ENCODE results near the gene NEDD9.

NEDD9 gene

GRCh38 chr6:11232770-11233626 is 530 bp upstream of the NEDD9 start (continued):
- TF ChIP-seq PRDM10 (tag by site-specific recombination; IDR thresholded peaks at IDR 0.05), result peak; percentile 73
- TF ChIP-seq ZNF362 (tag by site-specific recombination; IDR thresholded peaks at IDR 0.05), result peak; percentile 78
- TF ChIP-seq REPIN1 (tag by site-specific recombination; IDR thresholded peaks at IDR 0.05; ENCODE audit: low read depth), result no peak
- TF ChIP-seq ZNF768 (tag by site-specific recombination; IDR thresholded peaks at IDR 0.05), result no peak
- peak; percentile 82 for TF ChIP-seq FEZF1 (tag by site-specific recombination; IDR thresholded peaks at IDR 0.05)
- TF ChIP-seq ZSCAN30 (tag by site-specific recombination; IDR thresholded peaks at IDR 0.05), result no peak
- peak; percentile 73; the same call in 1 of the 2 replicates for TF ChIP-seq PRDM1 (tag by site-specific recombination; IDR thresholded peaks at IDR 0.05)
- TF ChIP-seq SETDB1 (IDR thresholded peaks at IDR 0.05; ENCODE audit: insufficient read length, low read length), result no peak
- no peak for TF ChIP-seq ZFP37 (tag by site-specific recombination; IDR thresholded peaks at IDR 0.05)
- TF ChIP-seq REST (tag by site-specific recombination; IDR thresholded peaks at IDR 0.05), result no peak; the same call in 1 of the 2 replicates
- TF ChIP-seq ZNF645 (tag by site-specific recombination; IDR thresholded peaks at IDR 0.05), result no peak
- TF ChIP-seq ZNF350 (tag by site-specific recombination; IDR thresholded peaks at IDR 0.05), result peak; percentile 98
- 0 out of 2 replicates have a peak, but pooled peaks have one; percentile 9 for TF ChIP-seq ZFHX2 (tag by site-specific recombination; conservative IDR thresholded peaks at IDR 0.05)
- TF ChIP-seq ZNF223 (tag by site-specific recombination; IDR thresholded peaks at IDR 0.05), result no peak
- TF ChIP-seq KLF7 (tag by site-specific recombination; IDR thresholded peaks at IDR 0.05; ENCODE audit: borderline replicate concordance), result no peak
- peak; percentile 31; the same call in 1 of the 2 replicates for TF ChIP-seq SP7 (tag by site-specific recombination; IDR thresholded peaks at IDR 0.05)
- peak; percentile 10; the same call in 1 of the 2 replicates for TF ChIP-seq ZNF394 (tag by site-specific recombination; IDR thresholded peaks at IDR 0.05; ENCODE audit: borderline replicate concordance)
- no peak for TF ChIP-seq ZNF433 (tag by site-specific recombination; IDR thresholded peaks at IDR 0.05; ENCODE audit: low read depth)
- TF ChIP-seq ZBTB48 (tag by site-specific recombination; IDR thresholded peaks at IDR 0.05), result no peak
- TF ChIP-seq ZNF10 (tag by site-specific recombination; IDR thresholded peaks at IDR 0.05), result no peak
- TF ChIP-seq HOXD13 (CRISPR knock-in tag; IDR thresholded peaks at IDR 0.05; ENCODE audit: borderline replicate concordance), result no peak
- TF ChIP-seq BCL11B (tag by site-specific recombination; IDR thresholded peaks at IDR 0.05; ENCODE audit: low read depth), result no peak
- no peak for TF ChIP-seq ZBTB49 (tag by site-specific recombination; IDR thresholded peaks at IDR 0.05; ENCODE audit: low read depth)
- no peak for TF ChIP-seq ZNF701 (tag by site-specific recombination; IDR thresholded peaks at IDR 0.05)
- no peak for TF ChIP-seq ZNF174 (tag by site-specific recombination; IDR thresholded peaks at IDR 0.05)
- TF ChIP-seq ZNF274 (IDR thresholded peaks at IDR 0.05; ENCODE audit: low read length), result no peak
- TF ChIP-seq ZNF274 (tag by site-specific recombination; IDR thresholded peaks at IDR 0.05; ENCODE audit: borderline replicate concordance), result no peak
